Stomach (tissue), 9 donors: ENCODE results near the gene BTN2A1. TPM values are rescaled to one million over a fixed set of nuclear protein-coding genes. Genes with fewer than 3 reads are reported as not detected.
"Not testable (repeated sequence)": the region's sequence is repeated elsewhere in the genome, so short reads cannot be mapped to it uniquely, and the experiment has no call there.

Experiments
- DNase-seq, 2 donors: peaks; one replicate each; pipeline versions ENCODE4 v3.0.0 to v3.0.0-alpha.2; 2013 to 2019
- H3K27ac ChIP-seq, 5 donors: fragments of 200-600 bp in 4 of 5; sonication (generic) in 4 of 5; one replicate each; pipeline ENCODE4 v1.5.1; 2013 to 2019; ENCODE audit warnings: mild to moderate bottlenecking in 1 of 5, moderate library complexity in 1 of 5
- H3K27me3 ChIP-seq, 3 donors: fragments of 200-600 bp; sonication (generic); one replicate each; pipeline ENCODE4 v1.5.1; 2017 to 2019; ENCODE audit warnings: mixed run types in 1 of 3
- H3K36me3 ChIP-seq, 4 donors: fragments of 200-600 bp; sonication (generic); 1 replicate in 3 of 4; 2 replicates in 1 of 4; pipeline ENCODE4 v1.5.1; 2016 to 2019
- H3K4me1 ChIP-seq, 4 donors: fragments of 200-600 bp; sonication (generic); one replicate each; pipeline ENCODE4 v1.5.1; 2016 to 2019
- H3K4me3 ChIP-seq, 4 donors: fragments of 200-600 bp; sonication (generic) in 3 of 4; one replicate each; pipeline ENCODE4 v1.5.1; 2016 to 2019; ENCODE audit warnings: mild to moderate bottlenecking in 1 of 4
- H3K9me3 ChIP-seq, 4 donors: fragments of 200-600 bp; sonication (generic); one replicate each; pipeline ENCODE4 v1.5.1; 2016 to 2019
- CTCF ChIP-seq, 7 experiments: fragments of 450-650 bp in 4 of 7; fragments of 200-600 bp in 3 of 7; sonication (generic) in 3 of 7; IDR thresholded peaks; one replicate each; pipeline ENCODE4 v1.5.1; 2016 to 2019; ENCODE audit warnings: antibody characterized with exemption in 7 of 7, control low read depth in 2 of 7, mild to moderate bottlenecking in 1 of 7
- EP300 ChIP-seq: sonication (generic); formaldehyde crosslinking; IDR thresholded peaks from one replicate; pipeline ENCODE4 v1.6.1; 2017; ENCODE audit warnings: antibody characterized with exemption
- POLR2A ChIP-seq, 4 donors: fragments of 450-650 bp; IDR thresholded peaks; one replicate each; pipeline ENCODE4 v1.6.1; 2016; ENCODE audit warnings: antibody characterized with exemption in 4 of 4, control low read depth in 2 of 4, mild to moderate bottlenecking in 1 of 4, moderate library complexity in 1 of 4
- POLR2AphosphoS5 ChIP-seq, 3 donors: sonication (generic); formaldehyde crosslinking; IDR thresholded peaks; one replicate each; pipeline ENCODE4 v1.6.1; 2016; ENCODE audit warnings: antibody characterized with exemption in 3 of 3
- WGBS, 5 donors: extraction: QIAGEN DNeasy Blood & Tissue Kit in 3 of 5; methylation state at CpG; one replicate each; pipeline versions ENCODE4 v1.1.5 to v1.1.7; 2013 to 2018; 5-methylcytosine and 5-hydroxymethylcytosine counted together
- intact Hi-C: fragments of 100-400 bp; cut with DNase I; formaldehyde crosslinking; loops from one replicate; pipeline ENCODE4 v1.15.1; 2023; ENCODE audit warnings: low total_unique reads
- polyA plus RNA-seq, 3 donors: library from polyadenylated mRNA; stranded (reverse); fragments of 200-250 nt; gene quantifications; one replicate each; pipeline ENCODE4 v1.2.3, GENCODE V29; 2013
- total RNA-seq, 5 donors: library from RNA; depleted of rRNA; stranded (reverse); fragments of >200 nt; gene quantifications; one replicate each; pipeline versions ENCODE4 v1.1.0 to v1.2.3, GENCODE V29; 2014 to 2016
- donor health status: healthy with polysubstance abuse.
- donor health status: Bipolar disorder and iron deficiency.
- donor health status: healthy.

The BTN2A1 gene
- total and polyA plus RNA-seq, 8 donors = 2.9 to 16.9 (median 10.7) TPM

- 85 to 96% (median 93%) methylated on average over 5 of the region's 5 CpGs for WGBS, 5 donors
- TF ChIP-seq POLR2A (IDR thresholded peaks at IDR 0.05) (no peak), CTCF (IDR thresholded peaks at IDR 0.05) (no peak), POLR2AphosphoS5 (IDR thresholded peaks at IDR 0.05) (no peak), EP300 (no peak)
- DNase-seq = no peak
- Histone ChIP-seq H3K4me1 (no peaks in the 10 kb centered on the region), H3K27me3 (no peaks in the 10 kb centered on the region), H3K4me3 (no peak overlapping the region), H3K36me3 (peaks cover 0 to 54% (median 39%) of the 10 kb centered on the region in 4 donors), H3K9me3 (peaks cover 0 to 13% (median 4%) of the 10 kb centered on the region in 4 donors), H3K27ac (no peak overlapping the region)
- intact Hi-C loops = no loop called here
Measured at GRCh38 chr6:26432627-26433201, 25.0 kb upstream of the BTN2A1 start.

GRCh38 chr6:26433680-26434079 lies 24.1 kb upstream of the BTN2A1 start:
- Histone ChIP-seq H3K36me3 (peaks cover 0 to 44% (median 31%) of the 10 kb centered on the region in 4 donors), H3K9me3 (peaks cover 0 to 13% (median 4%) of the 10 kb centered on the region in 4 donors)
- H3K27me3 ChIP-seq, DNase-seq, H3K4me3 ChIP-seq, H3K27ac ChIP-seq, intact Hi-C loops, H3K4me1 ChIP-seq: not testable (repeated sequence)
- WGBS, 5 donors = 86 to 96% (median 94%) methylated on average over 8 of the region's 8 CpGs

- Histone ChIP-seq H3K9me3 (peaks cover 0 to 13% (median 4%) of the 10 kb centered on the region in 4 donors), H3K27ac (no peak overlapping the region), H3K27me3 (no peaks in the 10 kb centered on the region), H3K4me3 (no peak overlapping the region), H3K36me3 (peaks cover 0 to 22% (median 8%) of the 10 kb centered on the region in 4 donors), H3K4me1 (peaks cover 0 to 17% (median 6%) of the 10 kb centered on the region in 4 donors)
- TF ChIP-seq POLR2AphosphoS5 (IDR thresholded peaks at IDR 0.05) (no peak), POLR2A (IDR thresholded peaks at IDR 0.05) (no peak), EP300 (no peak), CTCF (IDR thresholded peaks at IDR 0.05) (no peak)
- intact Hi-C loops = no loop called here
- no peak for DNase-seq
- 76 to 98% (median 97%) methylated on average over 4 of the region's 4 CpGs for WGBS, 5 donors
Measured at GRCh38 chr6:26436018-26436417, 21.7 kb upstream of the BTN2A1 start.

- Histone ChIP-seq H3K36me3 (peaks cover 0 to 13% (median 0%) of the 10 kb centered on the region in 4 donors), H3K9me3 (peaks cover 0 to 13% (median 4%) of the 10 kb centered on the region in 4 donors), H3K4me1 (peaks cover 8 to 32% (median 19%) of the 10 kb centered on the region in 4 donors), H3K4me3 (no peak overlapping the region), H3K27ac (no peak overlapping the region), H3K27me3 (no peaks in the 10 kb centered on the region)
- intact Hi-C loops = no loop called here
- no peak for TF ChIP-seq POLR2AphosphoS5 (IDR thresholded peaks at IDR 0.05)
- TF ChIP-seq CTCF (IDR thresholded peaks at IDR 0.05) = no peak
- no peak for TF ChIP-seq POLR2A (IDR thresholded peaks at IDR 0.05)
- TF ChIP-seq EP300 = no peak
- WGBS, 5 donors = 79 to 93% (median 87%) methylated on average over 1 of the region's 1 CpG
- DNase-seq = no peak
Measured at GRCh38 chr6:26437550-26437949, 20.2 kb upstream of the BTN2A1 start.

- Histone ChIP-seq H3K27ac (no peak overlapping the region), H3K4me1 (peaks cover 10 to 36% (median 19%) of the 10 kb centered on the region in 4 donors), H3K27me3 (no peaks in the 10 kb centered on the region), H3K4me3 (no peak overlapping the region), H3K9me3 (peaks cover 0 to 13% (median 4%) of the 10 kb centered on the region in 4 donors), H3K36me3 (peaks cover 0 to 13% (median 0%) of the 10 kb centered on the region in 4 donors)
- 90 to 100% (median 97%) methylated on average over 1 of the region's 1 CpG for WGBS, 5 donors
- no peak for DNase-seq
- intact Hi-C loops = no loop called here
- no peak for TF ChIP-seq CTCF (IDR thresholded peaks at IDR 0.05)
- no peak for TF ChIP-seq EP300
- TF ChIP-seq POLR2A (IDR thresholded peaks at IDR 0.05) = no peak
- TF ChIP-seq POLR2AphosphoS5 (IDR thresholded peaks at IDR 0.05) = no peak
Measured at GRCh38 chr6:26438000-26438399, 19.8 kb upstream of the BTN2A1 start.
